ENCODE measurements around the gene OR2M7.
"Not testable (repeated sequence)": the region's sequence is repeated elsewhere in the genome, so short reads cannot be mapped to it uniquely, and the experiment has no call there.

Gene OR2M7

GRCh38 chr1:248324468-248324867 is at the start of gene OR2M7:
OR2M7 (minus strand) TSS chr1:248324568; CDS start chr1:248324568, 0 bp downstream.
- no peak for DNase-seq (ENCODE audit: low read depth)

GRCh38 chr1:248373761-248374160 is 49.4 kb upstream of the OR2M7 start:
- no peak for DNase-seq (ENCODE audit: low read depth)

GRCh38 chr1:248372394-248372793 is 48.0 kb upstream of the OR2M7 start:
- DNase-seq (ENCODE audit: low read depth), result no peak

GRCh38 chr1:248366609-248367008 is 42.2 kb upstream of the OR2M7 start:
- no peak for DNase-seq (ENCODE audit: low read depth)

GRCh38 chr1:248361121-248361715 is 36.9 kb upstream of the OR2M7 start, which contains the start of gene OR2T4:
OR2T4 (plus strand) TSS chr1:248361665; CDS start chr1:248361665, 0 bp downstream.
- DNase-seq (ENCODE audit: low read depth), result no peak

GRCh38 chr1:248359415-248359814 is 35.0 kb upstream of the OR2M7 start:
- DNase-seq (ENCODE audit: low read depth), result no peak

GRCh38 chr1:248348475-248348874 is 24.1 kb upstream of the OR2M7 start, which contains the start of gene OR14C36:
OR14C36 (plus strand) TSS chr1:248348775; CDS start chr1:248348775, 0 bp downstream.
- no peak for DNase-seq (ENCODE audit: low read depth)

GRCh38 chr1:248343451-248343850 is 19.1 kb upstream of the OR2M7 start:
- DNase-seq (ENCODE audit: low read depth), result no peak

GRCh38 chr1:248316796-248317195 is 7.6 kb downstream of the OR2M7 start:
- DNase-seq (ENCODE audit: low read depth), result no peak

- not testable (repeated sequence) for DNase-seq (ENCODE audit: low read depth)
Observed at GRCh38 chr1:248306740-248307139, 17.6 kb downstream of the OR2M7 start.

- no peak for DNase-seq (ENCODE audit: low read depth)
Observed at GRCh38 chr1:248306103-248306502, 18.3 kb downstream of the OR2M7 start.

- DNase-seq (ENCODE audit: low read depth), result not testable (repeated sequence)
Observed at GRCh38 chr1:248305672-248306071, 18.7 kb downstream of the OR2M7 start.

- DNase-seq (ENCODE audit: low read depth), result no peak
Observed at GRCh38 chr1:248303324-248303723, 21.0 kb downstream of the OR2M7 start, which contains the start of gene OR2T12. OR2T12 (minus strand) TSS chr1:248303424; CDS start chr1:248295578, 7,846 bp downstream.

- DNase-seq (ENCODE audit: low read depth), result no peak
Observed at GRCh38 chr1:248288391-248288790, 36.0 kb downstream of the OR2M7 start.

GRCh38 chr1:248277876-248278275 is 46.5 kb downstream of the OR2M7 start, which contains the start of gene OR2T33:
OR2T33 (minus strand) TSS chr1:248277976; CDS start chr1:248273814, 4,162 bp downstream.
- no peak for DNase-seq (ENCODE audit: low read depth)
